Colon (tissue), 2 donors: ENCODE measurements around the gene ZBTB7C.

Experiments
- FAIRE-seq: peaks from 2 replicates; lab custom pipeline; 2012; peaks lifted over from hg19 to GRCh38; lab: Jason Lieb, UNC
- donor health status: control.
- donor health status: control.

Gene ZBTB7C

DNA sequence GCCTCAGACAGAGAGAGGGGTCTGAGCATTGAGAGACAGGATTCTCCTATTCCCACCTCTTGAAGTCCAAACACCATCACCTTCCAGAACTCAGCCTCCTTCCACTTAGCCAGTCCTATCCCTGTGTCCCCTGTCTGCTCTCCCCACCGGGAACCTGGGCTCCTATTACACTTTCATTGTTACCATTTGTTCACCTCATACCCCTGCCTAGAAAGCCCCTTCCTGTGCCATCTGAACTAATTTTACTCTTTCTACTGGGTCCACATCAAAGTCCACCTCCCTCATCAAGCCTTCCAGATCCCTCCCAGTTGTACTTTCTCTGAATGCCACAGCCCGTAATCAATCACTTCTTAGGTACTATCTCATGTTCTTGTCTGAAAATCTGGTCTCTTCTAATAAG lies 220.6 kb downstream of the ZBTB7C start:
- FAIRE-seq, result no peak

DNA sequence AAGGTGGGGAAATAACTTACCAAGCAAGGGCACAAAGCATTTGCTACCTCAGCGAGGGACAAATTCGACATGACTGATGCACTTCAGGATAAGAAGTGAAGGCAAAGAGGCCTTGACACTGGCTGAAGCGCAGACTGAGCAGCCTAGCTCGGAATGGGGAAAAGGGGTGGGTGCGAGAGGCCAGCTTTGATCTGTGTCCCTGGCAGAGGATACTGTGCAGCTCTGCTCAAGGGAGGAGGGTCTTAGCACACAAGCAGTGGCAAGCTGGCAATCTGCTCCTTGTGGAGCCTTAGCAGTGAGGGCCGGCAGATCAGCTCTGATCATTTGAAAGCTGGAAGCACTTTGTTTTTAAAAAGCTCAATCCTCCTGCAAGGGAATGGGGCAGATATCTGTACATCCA lies 222.3 kb downstream of the ZBTB7C start:
- FAIRE-seq, result no peak

DNA sequence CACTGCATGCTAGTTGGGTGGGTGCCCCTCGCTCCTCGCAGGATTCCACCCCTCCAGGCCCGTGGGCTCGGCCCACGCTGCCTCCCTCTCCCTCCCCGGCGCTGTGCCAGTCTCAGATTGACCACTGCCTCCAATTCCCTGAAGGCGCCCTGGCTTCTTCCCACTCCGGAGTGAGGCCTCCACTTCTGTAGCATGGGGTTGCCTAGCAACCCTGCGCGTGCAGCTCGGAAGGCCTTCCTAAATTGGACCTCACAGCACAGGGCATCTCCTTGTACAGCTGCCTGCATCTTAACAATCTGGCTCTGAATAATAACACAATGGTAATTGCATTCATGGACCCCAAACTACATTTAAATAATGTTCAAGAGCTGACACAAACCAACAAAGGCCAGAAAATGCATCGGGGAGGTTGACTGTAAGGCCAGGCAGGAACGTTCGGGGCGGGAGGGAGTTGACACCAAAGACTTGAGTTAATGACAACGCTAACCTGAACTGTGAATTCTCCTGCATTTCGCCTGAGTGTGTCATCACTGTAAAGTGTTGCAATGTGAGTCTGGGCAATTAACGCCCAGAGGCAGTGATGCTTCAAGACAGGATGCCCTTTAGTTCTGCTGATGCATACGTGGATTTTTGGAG lies 222.9 kb downstream of the ZBTB7C start:
- no peak for FAIRE-seq

DNA sequence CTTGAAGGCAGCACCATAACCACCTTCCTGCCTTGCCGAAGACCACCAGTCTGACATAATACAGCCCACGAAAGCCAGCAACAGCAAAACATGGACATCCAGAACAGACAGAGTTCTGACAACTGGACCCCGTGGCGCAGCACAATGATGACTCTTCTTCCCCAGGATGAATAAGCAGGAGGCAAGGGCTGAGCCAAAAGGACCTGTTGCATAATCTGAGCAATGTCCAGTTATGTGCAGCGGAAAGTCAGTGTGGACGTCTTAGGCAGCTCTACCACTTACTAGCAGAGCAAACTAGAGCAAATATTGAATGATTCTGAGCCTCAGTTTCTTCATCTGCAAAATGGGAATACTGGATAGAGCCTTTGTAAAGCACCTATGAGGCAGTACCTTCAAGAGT lies 225.1 kb downstream of the ZBTB7C start:
- no peak for FAIRE-seq

DNA sequence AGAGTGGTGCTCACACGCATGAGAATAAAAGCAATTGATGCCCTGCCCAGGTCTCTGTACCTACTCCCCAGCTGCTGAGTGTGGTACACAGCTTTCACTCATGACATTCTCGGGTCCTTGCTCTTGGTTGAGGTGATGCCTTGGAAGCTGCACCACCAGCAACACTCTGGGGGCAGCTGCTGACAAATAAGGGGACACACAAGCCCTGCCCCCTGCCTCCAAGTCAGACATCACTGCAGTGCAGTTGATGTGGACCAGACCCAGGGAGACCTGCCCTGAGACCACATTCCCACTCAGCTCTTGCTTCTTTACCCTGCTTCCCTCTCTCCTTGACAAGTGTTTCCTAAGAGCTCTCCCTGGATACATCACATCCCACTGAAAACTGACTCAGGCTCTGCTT lies 225.6 kb downstream of the ZBTB7C start:
- FAIRE-seq, result no peak

DNA sequence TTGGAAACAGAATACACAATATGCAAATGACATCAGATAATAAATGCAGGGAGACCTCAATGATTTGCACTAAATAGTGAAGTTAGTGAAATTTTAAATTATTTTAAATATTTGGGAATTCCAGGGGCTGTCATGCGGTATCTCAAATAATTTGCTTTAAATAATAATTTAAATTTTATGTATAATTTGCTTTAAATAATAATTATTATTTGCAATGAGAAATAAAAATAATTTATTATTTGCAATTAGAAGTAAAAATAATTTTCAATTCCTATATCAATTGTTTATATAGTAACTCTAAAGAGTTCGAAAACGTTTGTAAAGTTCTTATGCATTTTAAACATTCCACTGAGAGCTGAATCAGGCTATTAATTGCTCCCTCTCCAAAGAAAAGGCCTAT lies 226.4 kb downstream of the ZBTB7C start:
- no peak for FAIRE-seq

DNA sequence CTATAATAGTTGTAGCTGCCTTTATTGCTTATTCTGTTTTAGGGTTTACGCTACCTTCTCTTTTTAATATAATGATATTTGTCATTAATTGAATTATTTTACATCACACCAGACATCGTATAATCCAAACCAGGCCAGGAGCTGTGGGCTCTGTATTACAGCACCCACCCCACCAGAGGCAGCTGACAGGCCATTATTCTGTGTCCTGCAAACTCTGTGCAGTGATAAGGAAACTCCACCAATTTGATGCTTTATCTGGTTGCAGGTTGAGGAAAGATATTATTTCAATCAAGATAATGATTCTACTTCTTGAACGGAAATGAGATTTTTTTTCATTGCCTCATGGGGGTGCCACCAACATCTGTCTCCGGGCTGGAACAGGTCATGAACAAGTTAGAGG lies 227.3 kb downstream of the ZBTB7C start:
- FAIRE-seq, result no peak

DNA sequence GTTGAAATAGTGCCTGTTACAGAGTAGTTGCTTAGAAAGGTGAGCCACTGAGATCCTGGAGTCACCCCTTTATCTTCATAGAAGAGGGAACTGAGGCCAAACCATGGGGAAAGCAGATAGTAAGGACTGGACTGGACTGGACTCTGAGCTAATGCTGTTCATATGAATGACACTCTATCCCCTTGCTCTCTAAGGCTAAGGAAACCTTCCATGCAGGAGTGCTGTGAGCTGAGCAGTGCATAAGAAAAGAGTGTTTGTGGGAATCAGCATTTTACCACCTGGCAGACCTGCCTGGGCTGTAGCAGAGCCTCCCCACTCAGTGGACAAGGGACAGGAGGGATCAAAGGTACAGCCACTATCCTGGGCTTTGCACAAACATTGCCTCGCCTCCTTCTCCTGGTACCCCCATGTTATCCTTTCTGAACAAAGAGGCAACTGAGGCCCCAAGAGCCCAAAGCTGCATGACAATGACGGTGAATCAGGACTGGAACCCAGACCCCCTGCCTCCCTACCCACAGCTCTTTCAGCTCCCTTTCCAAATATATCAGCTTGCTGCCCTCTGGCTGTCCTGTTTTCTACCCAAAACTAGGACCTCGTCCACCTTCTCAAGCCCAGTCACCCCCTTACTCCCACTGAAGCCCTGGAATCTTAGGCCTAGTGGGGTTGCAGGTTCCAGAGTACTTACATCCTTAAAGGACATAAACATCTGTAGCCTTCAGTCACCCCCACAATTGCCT lies 227.9 kb downstream of the ZBTB7C start:
- no peak for FAIRE-seq

DNA sequence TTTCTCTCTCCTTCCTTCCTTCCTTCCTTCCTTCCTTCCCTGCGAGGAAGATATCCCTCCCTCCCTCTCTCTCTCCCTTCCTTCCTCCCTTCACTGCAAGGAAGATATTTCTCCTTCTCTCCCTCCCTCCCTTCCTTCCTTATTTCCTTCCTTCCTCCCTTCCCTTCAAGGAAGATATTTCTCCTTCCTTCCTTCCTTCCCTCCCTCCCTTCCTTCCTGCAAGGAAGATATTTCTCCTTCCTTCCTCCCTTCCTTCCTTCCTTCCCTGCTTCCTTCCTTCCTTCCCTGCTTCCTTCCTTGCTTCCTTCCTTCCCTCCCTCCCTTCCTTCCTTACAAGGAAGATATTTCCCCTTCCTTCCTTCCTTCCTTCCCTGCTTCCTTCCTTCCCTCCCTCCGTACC lies 229.5 kb downstream of the ZBTB7C start:
- no peak for FAIRE-seq

DNA sequence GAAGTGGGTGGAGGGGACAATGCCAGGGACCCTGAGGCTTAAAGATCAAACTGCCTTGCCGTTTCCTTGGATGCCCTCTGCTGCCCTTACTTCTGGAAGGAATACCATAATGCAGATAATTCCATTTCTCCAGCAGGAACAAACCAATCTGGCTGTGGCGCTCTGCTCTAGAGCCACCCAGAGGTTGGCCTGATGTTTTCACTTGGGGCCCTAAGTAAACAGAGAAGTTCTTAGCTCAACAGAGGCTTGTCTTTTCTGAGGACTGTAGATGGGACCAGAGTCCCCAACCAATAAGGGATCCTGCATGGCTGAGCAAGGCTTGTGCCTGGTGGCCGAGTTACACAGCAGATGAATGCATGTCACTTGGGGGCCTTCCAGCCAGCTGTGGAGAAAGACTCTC lies 230.2 kb downstream of the ZBTB7C start:
- FAIRE-seq, result no peak

DNA sequence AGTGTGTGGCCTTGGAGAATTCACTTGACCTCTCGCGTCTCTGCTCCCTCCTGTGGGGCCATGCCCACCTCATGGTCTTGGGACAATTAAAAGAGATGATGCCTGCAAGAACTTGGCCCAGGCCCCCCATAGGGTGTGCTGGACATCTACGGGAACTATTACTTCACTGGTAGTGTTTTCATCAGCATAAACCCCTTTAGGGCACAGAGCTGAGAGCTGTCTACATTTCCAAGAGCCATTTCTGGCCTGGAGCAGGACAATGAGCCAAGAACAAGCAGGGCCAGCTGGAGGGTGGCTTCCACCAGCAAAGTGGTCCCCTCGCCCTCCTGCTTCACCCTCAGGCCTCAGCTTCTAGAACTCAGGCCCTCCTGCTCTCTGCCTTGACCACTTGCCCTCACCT lies 232.3 kb downstream of the ZBTB7C start:
- no peak for FAIRE-seq

DNA sequence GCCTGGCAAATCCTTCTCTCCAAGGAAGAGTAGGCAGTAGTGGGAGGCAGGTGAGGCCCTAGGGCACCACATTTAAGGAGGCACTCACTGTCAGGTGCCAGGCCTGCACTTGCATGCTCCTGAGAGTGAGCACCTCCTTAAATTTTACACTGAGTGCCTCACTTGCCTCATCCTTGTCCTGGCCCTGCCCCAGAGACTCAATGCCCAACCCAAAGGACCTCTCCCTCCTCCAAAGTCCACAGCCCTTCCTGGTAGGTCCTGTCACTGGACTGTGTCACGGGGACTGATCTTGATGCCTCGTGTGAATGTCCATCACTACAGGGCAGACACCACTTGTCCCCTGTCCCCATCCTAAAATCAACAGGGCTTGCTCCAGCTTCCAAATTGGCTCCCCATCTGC lies 235.6 kb downstream of the ZBTB7C start:
- FAIRE-seq, result no peak

DNA sequence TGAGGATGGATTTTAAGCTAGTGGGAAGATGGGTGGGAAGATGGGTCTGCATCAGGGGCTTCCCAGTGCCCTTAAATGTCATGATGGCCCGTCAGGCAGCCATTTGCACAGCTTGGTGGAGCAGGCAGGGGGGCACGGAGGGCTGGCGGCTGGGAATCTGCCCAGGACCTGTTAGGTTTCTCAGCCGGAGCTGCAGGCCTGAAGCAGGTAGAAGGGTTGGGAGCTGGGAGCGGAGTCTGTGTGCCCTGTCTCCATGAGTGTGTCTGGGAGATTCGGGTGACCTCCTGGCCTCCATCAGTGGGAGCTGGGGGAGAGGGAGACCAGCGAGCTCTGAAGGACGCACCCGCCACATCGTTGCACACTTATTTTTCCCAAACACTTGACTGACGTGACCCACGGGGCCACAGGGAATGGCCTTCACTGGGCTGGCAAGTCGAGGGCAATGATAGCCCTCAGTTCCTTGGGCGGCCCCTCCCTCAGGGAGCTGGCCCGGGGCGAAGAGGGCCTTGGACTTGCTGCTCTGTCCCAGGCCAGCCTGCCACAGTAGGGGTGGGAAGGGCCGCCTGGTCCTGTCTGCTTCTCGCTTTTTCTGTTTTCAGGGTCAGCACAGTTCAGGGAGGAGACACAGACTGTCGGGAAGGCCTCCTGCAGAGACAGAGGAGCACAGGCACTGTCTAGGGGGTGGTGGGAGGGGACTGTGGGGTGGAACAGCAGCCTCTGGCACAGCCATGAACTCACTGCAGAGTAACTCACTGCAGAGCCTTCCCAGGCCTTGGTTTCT lies 236.8 kb downstream of the ZBTB7C start:
- no peak for FAIRE-seq

DNA sequence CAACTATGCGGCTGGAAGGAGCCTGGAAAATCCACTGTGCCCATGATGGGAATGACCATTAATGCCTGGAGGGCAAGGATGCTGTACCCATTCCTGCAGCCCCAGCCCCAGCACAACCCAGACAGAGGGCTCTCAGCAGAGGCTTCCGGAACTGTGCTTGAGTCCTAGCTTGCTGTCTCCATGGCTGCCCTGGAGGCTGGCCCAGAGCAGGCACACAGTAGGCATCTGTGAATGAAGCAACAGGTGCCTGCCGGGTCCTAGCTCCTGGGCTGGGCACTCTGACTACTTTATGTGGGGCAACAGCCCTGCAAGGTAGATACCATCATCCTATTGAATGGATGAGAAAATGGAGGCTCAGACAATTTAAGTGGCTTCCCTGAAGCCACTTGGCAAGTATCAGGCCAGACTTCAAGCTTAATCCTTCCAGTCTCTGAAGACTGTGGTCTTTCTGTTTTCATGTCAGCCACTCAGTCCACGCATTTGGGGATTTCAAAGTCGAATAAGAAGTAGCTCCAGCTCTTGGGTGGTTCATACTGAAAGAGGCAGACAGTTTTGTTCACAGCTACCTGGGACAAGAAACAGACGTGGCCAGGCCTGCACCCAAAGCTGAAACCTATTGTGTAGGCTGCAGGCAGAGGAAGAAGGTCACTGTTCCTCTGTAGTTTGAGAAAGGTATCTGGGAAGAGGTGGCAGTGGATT lies 237.5 kb downstream of the ZBTB7C start:
- no peak for FAIRE-seq

DNA sequence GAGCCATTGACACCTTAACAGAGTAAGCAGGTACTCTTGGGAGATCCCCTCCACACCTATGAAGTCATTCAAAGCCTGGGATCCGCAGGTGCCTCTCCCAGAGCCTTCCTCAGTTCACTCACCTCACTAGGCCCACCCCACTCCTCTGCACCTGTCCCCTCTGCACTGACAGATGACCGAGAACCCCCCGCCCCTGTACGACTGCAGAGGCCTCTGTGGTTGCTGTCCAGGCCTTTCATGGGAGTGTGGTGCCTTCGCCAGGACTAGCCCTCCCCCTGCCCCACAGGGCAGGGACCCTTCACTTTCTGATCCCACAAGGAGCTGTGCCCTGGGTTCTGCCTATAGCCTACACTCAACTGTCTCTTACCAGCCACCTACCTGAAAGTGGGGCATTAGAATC lies 238.5 kb downstream of the ZBTB7C start:
- no peak for FAIRE-seq

DNA sequence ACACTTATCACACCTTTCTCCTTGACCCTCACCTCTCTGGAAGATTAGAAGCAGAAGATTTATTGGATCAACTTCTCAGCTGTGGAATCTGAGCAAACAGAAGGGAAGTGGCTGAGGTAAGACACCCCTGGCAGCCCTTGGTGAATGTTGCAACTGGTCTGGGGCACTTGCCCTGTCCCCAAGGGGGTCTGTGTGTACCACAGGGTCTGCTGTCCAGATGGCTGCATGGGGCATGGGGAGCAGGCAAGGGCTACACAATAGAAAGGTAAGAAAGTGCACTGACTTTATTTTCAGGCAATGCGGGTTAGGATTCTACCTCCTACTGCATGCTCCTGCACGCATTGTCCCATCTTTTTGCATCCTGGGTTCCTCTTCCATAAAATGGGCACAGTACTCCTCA lies 240.3 kb downstream of the ZBTB7C start:
- no peak for FAIRE-seq

DNA sequence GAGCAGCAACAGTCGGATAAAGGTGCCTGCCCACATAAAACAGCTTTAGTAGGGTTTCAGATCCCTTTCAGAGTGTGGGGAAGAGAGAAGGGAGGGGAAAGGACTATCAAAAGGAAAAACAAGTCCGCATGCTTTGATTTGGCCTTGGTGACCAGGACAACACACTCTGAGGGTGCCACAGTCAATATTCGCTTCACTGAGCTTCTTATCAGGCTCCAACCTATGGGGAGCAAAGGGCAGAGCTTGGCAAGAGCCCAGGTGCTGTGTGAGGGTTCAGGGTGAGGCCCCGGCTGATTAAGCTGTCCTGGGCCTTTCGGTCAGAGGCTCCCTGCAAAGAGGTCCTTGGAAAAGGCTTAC lies 241.3 kb downstream of the ZBTB7C start:
- FAIRE-seq, result no peak

DNA sequence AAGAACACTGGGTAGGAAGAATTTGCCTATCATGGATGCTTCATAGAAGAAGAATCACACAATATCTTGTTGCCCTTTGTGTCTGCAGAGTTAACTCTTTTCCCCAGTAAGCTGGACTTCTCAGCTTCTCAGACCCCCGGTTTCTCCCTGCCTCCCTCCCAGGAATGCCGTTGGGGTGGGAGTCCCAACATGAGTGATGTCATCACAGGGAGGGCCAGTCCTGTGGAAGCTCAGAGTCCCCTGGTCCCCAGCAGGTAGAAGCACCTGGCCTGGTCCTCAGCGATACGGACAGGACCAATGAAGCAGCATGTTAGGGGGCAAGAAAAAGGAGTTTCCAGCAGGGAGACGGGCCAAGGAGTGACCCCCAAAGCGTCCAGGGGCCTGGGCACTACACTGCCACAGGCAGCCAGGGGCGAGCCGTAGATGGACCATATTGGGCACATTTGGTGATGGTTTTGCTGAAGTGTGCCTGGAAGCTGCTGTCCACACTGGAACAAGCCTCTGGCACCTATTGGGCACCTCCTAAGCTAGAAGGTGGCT lies 242.8 kb downstream of the ZBTB7C start:
- FAIRE-seq, result no peak

DNA sequence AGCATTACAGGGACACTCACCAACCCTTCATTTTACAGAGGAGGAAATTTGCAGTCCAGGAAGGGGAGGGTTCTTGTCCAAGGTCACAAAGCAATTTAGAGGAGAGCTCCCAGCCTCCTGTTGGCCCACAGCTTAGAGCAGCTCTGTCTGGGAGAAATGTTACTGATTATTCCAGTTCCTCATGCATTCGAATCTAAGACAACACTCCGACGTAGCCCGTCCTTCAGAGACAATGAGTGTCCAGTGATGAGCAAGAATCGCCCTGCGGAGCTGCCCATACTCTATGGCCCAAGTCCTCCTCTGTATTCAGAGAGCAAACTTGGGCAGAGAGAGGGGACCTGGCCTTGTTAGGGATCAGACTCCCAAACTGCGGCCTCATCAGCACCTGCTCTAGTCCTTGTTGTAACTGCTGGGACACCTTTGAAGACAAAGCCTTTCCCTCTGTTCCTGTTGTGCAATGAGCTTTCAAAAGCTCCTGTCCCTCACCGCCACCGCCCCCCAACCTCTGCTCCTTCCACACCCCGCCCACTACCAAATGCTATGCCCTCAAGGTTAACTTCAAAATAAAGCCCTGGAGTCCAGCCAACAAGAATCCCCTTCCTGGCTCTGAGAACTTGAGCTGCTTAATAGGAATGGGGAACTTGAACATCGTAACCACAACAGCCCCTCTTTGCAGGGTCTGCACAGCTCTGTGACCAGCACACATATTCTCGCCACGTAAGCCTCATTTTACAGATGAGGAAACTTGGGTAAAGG lies 243.9 kb downstream of the ZBTB7C start:
- FAIRE-seq, result no peak

DNA sequence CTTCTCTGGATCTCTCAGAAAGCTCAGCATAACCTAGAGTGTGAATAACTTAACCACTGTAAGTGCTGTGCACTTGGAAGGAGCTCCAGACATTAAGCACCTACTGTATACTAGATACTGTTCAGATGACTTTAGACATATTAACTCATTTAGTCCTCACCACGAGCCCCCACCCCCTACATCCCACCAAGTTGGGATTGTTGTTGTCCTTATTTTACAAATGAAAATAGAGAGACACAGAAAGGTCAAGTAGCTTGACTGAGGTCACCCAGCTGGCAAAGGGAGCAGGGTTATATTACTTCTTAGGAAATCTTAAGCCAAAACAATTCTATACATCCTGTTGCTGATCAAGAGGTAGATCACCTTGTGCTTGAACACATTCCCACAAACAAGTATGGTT lies 244.5 kb downstream of the ZBTB7C start:
- no peak for FAIRE-seq

DNA sequence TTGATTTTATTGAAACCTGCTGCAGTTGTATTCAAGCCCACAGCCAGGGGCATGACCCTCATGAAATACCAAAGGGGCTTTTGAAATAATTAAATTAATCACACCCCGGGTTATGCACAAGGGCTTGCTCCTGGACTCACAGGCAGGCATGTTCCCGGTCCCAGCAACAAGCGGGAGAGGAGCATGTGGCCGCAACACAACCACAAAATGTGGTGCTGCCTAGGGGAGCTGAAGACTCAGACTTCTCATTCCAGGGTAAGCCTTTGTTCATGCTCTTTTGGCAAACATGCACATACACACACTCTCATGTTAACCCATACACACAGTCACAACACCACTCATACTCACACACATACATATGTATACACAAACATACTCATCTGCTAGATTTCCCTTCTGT lies 245.1 kb downstream of the ZBTB7C start:
- FAIRE-seq, result no peak

DNA sequence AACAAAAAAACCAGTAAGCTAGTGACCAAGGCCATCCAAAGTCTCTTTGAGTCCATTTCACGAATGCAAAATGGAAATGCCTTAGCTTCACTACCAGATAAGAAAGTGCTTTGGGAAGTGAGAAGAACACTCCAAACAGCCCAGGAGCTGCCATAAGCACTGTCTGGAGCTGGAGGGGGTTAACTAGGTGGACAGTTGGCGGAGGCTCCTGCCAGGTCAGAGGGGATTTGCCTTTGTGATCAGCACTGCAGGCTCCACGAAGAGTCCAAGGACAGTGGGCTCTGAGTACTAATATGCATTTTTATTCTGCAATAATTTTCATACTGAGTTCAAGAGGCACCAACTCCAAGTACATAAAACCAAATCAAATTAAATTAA lies 245.5 kb downstream of the ZBTB7C start:
- FAIRE-seq, result no peak
